Left kidney (tissue), 8 donors: Measurements from ENCODE around the gene PDAP1. TPM values are rescaled to one million over a fixed set of nuclear protein-coding genes. Genes with fewer than 3 reads are reported as not detected.
"Not testable (repeated sequence)": the region's sequence is repeated elsewhere in the genome, so short reads cannot be mapped to it uniquely, and the experiment has no call there.

Experiments used
- DNase-seq: peaks from one replicate; pipeline ENCODE4 v3.0.0-alpha.2; 2013
- long read RNA-seq, 8 donors: transcript quantifications; one replicate each; lab custom pipeline, GENCODE V29; 2026
- polyA plus RNA-seq: library from polyadenylated mRNA; unstranded; fragments of 120-200 nt; gene quantifications from one replicate; pipeline ENCODE4 v1.2.1, GENCODE V29; 2013; ENCODE audit not compliant: insufficient read length

The PDAP1 gene
- polyA plus RNA-seq: 137 TPM
- long read RNA-seq, donor 1, transcript PDAP1-201 (6 exons, 2,546 nt): major isoform, 40 of 557 reads
- long read RNA-seq, donor 1, partial matches to known transcripts: 406 of 557 reads
- long read RNA-seq, donor 1, other reads (novel, unspliced or antisense): 111 of 557 reads
- long read RNA-seq, donor 2, transcript PDAP1-201 (6 exons, 2,546 nt): major isoform, 38 of 108 reads
- long read RNA-seq, donor 2, partial matches to known transcripts: 70 of 108 reads
- long read RNA-seq, donor 2, other reads (novel, unspliced or antisense): 0 of 108 reads
- long read RNA-seq, donor 3, transcript PDAP1-201 (6 exons, 2,546 nt): major isoform, 14 of 64 reads
- long read RNA-seq, donor 3, partial matches to known transcripts: 36 of 64 reads
- long read RNA-seq, donor 3, other reads (novel, unspliced or antisense): 14 of 64 reads
- long read RNA-seq, donor 4, transcript PDAP1-201 (6 exons, 2,546 nt): major isoform, 5 of 5 reads
- long read RNA-seq, donor 4, partial matches to known transcripts: 0 of 5 reads
- long read RNA-seq, donor 4, other reads (novel, unspliced or antisense): 0 of 5 reads
- long read RNA-seq, donor 5, transcript PDAP1-201 (6 exons, 2,546 nt): major isoform, 64 of 80 reads
- long read RNA-seq, donor 5, partial matches to known transcripts: 16 of 80 reads
- long read RNA-seq, donor 5, other reads (novel, unspliced or antisense): 0 of 80 reads
- long read RNA-seq, donor 6, transcript PDAP1-201 (6 exons, 2,546 nt): major isoform, 42 of 69 reads
- long read RNA-seq, donor 6, partial matches to known transcripts: 27 of 69 reads
- long read RNA-seq, donor 6, other reads (novel, unspliced or antisense): 0 of 69 reads
- long read RNA-seq, donor 7, transcript PDAP1-201 (6 exons, 2,546 nt): major isoform, 58 of 275 reads
- long read RNA-seq, donor 7, partial matches to known transcripts: 119 of 275 reads
- long read RNA-seq, donor 7, other reads (novel, unspliced or antisense): 98 of 275 reads
- long read RNA-seq, donor 8, transcript PDAP1-201 (6 exons, 2,546 nt): major isoform, 8 of 13 reads
- long read RNA-seq, donor 8, partial matches to known transcripts: 5 of 13 reads
- long read RNA-seq, donor 8, other reads (novel, unspliced or antisense): 0 of 13 reads

- peak; percentile 91 for DNase-seq
These were observed at the start of gene PDAP1, which contains the start of gene BUD31 for GRCh38 chr7:99408379-99409191. PDAP1 (minus strand) TSS chr7:99408597; CDS start chr7:99408548, 49 bp downstream. BUD31 (plus strand) TSS chr7:99408969; CDS start chr7:99411093, 2,124 bp downstream.

- DNase-seq: no peak
These were observed 49.5 kb upstream of the PDAP1 start for GRCh38 chr7:99457650-99458493.

- no peak for DNase-seq
These were observed 48.8 kb upstream of the PDAP1 start for GRCh38 chr7:99457050-99457649.

GRCh38 chr7:99456288-99456687, 47.9 kb upstream of the PDAP1 start:
- no peak for DNase-seq

- no peak for DNase-seq
These were observed 47.5 kb upstream of the PDAP1 start for GRCh38 chr7:99455874-99456273.

GRCh38 chr7:99453105-99453504, 44.7 kb upstream of the PDAP1 start:
- no peak for DNase-seq

GRCh38 chr7:99452541-99452940, 44.1 kb upstream of the PDAP1 start:
- no peak for DNase-seq

GRCh38 chr7:99451936-99452335, 43.5 kb upstream of the PDAP1 start:
- no peak for DNase-seq

- DNase-seq: no peak
These were observed 40.9 kb upstream of the PDAP1 start for GRCh38 chr7:99449326-99449725.

GRCh38 chr7:99448855-99449254, 40.5 kb upstream of the PDAP1 start:
- no peak for DNase-seq

- no peak for DNase-seq
These were observed 39.5 kb upstream of the PDAP1 start for GRCh38 chr7:99447943-99448342.

- DNase-seq: no peak
These were observed 37.7 kb upstream of the PDAP1 start for GRCh38 chr7:99446096-99446495.

GRCh38 chr7:99440195-99440594, 31.8 kb upstream of the PDAP1 start:
- DNase-seq: no peak

GRCh38 chr7:99438573-99439480, 30.4 kb upstream of the PDAP1 start, which contains the start of the genes CPSF4 and PTCD1:
CPSF4 (plus strand) TSS chr7:99438943; CDS start chr7:99439083, 140 bp downstream.
PTCD1 (minus strand) TSS chr7:99438798; CDS start chr7:99435242, 3,556 bp downstream.
- DNase-seq: peak; percentile 95

- no peak for DNase-seq
These were observed 29.7 kb upstream of the PDAP1 start for GRCh38 chr7:99437946-99438572.

- DNase-seq: no peak
These were observed 24.8 kb upstream of the PDAP1 start for GRCh38 chr7:99433158-99433557.

- DNase-seq: not testable (repeated sequence)
These were observed 23.6 kb upstream of the PDAP1 start for GRCh38 chr7:99431756-99432540.
